ENCODE measurements around the gene LCN10. TPM values are rescaled to one million over a fixed set of nuclear protein-coding genes. Genes with fewer than 3 reads are reported as not detected.

The LCN10 gene
- total RNA-seq, 2 experiments from 2014 or later = 2.6 to 3.2 TPM

DNA sequence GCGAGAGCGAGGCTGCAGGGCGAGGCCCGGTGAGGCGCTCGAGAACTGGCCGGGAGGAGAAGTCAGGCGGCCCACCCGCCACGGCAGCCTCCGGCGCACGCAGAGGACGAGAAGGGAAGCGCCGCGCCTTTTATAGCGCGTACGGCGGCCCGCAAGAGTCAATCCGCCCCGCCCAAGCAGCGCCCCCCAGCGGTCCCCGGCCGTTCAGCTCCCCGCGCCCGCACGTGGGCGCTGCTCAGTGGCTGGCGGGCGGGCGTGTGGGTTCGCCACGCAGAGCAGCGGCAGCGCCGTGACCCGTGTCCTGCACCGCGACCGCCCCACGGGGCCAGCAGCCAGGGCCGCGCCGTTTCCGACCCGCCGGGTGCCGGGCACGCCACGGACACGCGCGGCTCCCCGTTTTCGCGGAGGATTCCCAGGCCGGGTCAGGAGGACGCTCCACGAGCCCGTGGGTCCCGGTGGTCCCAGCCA, 14.6 kb downstream of the LCN10 start:
- CTCF ChIA-PET = interaction anchor here (0.9 to 4.4 kb wide), 8 partner anchors 10 to 180 kb away, joined by 3 to 15 read pairs (median 3); no protein-coding TSS in a partner anchor

DNA sequence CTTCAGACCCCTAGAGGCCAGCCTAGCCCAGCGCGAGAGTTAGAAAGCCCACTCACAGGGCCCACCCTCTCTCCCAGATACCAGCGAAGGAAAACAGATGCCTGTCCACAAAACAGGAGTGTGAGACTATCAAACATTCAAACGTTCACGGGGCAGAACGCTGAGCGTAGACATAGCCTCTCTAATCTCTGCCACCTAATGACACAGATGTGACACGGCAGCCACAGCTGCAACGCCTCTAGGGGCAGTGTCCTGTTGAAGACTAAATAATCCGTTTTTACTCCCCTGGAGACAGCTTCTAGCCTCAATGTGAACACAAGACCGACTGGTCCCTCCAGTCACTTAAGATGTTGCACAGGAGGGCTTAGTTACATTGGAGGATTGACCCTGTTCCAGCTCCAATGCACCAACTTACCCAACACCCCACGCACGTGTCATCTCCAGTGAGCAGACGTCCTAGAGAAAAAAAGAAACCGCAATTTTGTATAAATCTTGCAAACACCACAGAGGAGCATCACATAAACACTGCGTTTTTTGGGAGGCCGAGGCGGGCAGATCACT, 16.0 kb downstream of the LCN10 start:
- no peaks in the 10 kb centered on the region for H3K9me3 Mint-ChIP-seq
- ChIA-PET POLR2A (interaction anchor here (0.5 to 5.6 kb wide), 23 partner anchors 8 to 375 kb away, joined by 3 to 44 read pairs (median 5); no protein-coding TSS in a partner anchor), CTCF (interaction anchor here (0.9 to 4.4 kb wide), 12 partner anchors 8 to 193 kb away, joined by 3 to 15 read pairs (median 3); partner anchors contain the start of gene LCN8)
- peak; percentile 45 for ATAC-seq
- H3K4me1 Mint-ChIP-seq (ENCODE audit: low read depth) = peaks cover 40% of the 10 kb centered on the region
- H3K27me3 Mint-ChIP-seq = no peaks in the 10 kb centered on the region
- H3K27ac Mint-ChIP-seq = peak overlapping the region; percentile 97
- DNase-seq = peak; percentile 70
- TF ChIP-seq, protein P1, sequence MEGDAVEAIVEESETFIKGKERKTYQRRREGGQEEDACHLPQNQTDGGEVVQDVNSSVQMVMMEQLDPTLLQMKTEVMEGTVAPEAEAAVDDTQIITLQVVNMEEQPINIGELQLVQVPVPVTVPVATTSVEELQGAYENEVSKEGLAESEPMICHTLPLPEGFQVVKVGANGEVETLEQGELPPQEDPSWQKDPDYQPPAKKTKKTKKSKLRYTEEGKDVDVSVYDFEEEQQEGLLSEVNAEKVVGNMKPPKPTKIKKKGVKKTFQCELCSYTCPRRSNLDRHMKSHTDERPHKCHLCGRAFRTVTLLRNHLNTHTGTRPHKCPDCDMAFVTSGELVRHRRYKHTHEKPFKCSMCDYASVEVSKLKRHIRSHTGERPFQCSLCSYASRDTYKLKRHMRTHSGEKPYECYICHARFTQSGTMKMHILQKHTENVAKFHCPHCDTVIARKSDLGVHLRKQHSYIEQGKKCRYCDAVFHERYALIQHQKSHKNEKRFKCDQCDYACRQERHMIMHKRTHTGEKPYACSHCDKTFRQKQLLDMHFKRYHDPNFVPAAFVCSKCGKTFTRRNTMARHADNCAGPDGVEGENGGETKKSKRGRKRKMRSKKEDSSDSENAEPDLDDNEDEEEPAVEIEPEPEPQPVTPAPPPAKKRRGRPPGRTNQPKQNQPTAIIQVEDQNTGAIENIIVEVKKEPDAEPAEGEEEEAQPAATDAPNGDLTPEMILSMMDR (IDR thresholded peaks at IDR 0.05) = peak; percentile 63
- peaks cover 40% of the 10 kb centered on the region for H3K36me3 Mint-ChIP-seq (ENCODE audit: low read depth)
- peak overlapping the region; percentile 100 for H3K4me3 Mint-ChIP-seq
- intact Hi-C loops (cut with micrococcal nuclease) = no loop called here

More for the DNA sequence above, 14.6 kb downstream of the LCN10 start:
- TF ChIP-seq, protein P1 (IDR thresholded peaks at IDR 0.05) = peak; percentile 90
- intact Hi-C loops (cut with micrococcal nuclease) = no loop called here
- Mint-ChIP-seq H3K9me3 (no peaks in the 10 kb centered on the region), H3K27me3 (no peaks in the 10 kb centered on the region), H3K4me1 (ENCODE audit: low read depth) (peaks cover 46% of the 10 kb centered on the region), H3K4me3 (peak overlapping the region; percentile 100), H3K27ac (no peak overlapping the region), H3K36me3 (ENCODE audit: low read depth) (peaks cover 39% of the 10 kb centered on the region)
- DNase-seq (peak; percentile 90), ATAC-seq (peak; percentile 77)
- POLR2A ChIA-PET = interaction anchor here (0.5 to 5.6 kb wide), 32 partner anchors 8 to 401 kb away, joined by 3 to 44 read pairs (median 4); partner anchors contain the start of gene LCN6

DNA sequence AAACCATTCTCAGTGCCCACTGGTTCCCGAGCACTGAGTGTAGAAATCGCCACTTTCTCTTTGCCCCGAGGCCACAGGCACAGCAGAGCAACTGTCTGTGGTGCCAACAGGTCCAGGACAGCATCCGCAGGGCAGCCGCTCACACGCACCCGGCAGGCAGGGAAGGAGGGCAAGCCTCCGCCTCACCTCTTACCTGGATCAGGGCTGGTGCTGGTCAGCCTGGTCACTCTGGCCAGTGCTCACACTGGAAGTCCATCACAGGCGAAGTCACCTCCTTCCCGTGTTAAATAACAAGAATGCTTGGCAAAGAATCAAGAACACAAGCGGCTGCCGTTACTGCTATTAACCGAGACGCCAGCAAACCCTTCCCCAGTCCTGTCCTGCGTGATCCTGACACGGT, 16.6 kb downstream of the LCN10 start:
- peak overlapping the region; percentile 97 for H3K27ac Mint-ChIP-seq
- H3K36me3 Mint-ChIP-seq (ENCODE audit: low read depth) = peaks cover 40% of the 10 kb centered on the region
- CTCF ChIA-PET = interaction anchor here (0.9 to 1.5 kb wide), 6 partner anchors 12 to 193 kb away, joined by 3 read pairs; no protein-coding TSS in a partner anchor
- H3K27me3 Mint-ChIP-seq = no peaks in the 10 kb centered on the region
- TF ChIP-seq, protein P1 (IDR thresholded peaks at IDR 0.05) = no peak
- POLR2A ChIA-PET = interaction anchor here (0.6 to 5.6 kb wide), 10 partner anchors 8 to 370 kb away, joined by 3 to 44 read pairs (median 4); no protein-coding TSS in a partner anchor
- intact Hi-C loops (cut with micrococcal nuclease) = no loop called here
- peak overlapping the region; percentile 100 for H3K4me3 Mint-ChIP-seq
- peaks cover 39% of the 10 kb centered on the region for H3K4me1 Mint-ChIP-seq (ENCODE audit: low read depth)
- ATAC-seq = no peak
- no peaks in the 10 kb centered on the region for H3K9me3 Mint-ChIP-seq
- no peak for DNase-seq

DNA sequence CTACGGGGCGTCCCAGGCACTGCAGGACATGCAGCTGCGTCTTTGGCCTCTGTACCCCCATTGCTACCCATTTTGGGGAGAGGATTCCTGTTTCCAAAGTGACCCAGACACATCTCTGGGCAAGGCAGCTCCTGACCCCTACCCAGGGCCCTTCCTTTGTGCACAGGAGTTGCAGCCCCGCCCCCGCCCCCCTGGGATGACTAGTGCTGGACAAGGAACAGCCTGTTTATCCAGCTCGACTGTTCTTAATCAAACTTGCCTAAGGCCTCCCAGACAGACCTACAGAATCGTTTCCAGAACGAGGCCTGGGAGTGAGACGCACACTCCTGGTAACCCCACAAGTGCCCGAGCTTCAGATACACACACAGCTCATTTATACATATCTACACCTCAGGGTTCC, 17.1 kb downstream of the LCN10 start:
- intact Hi-C loops (cut with micrococcal nuclease) = no loop called here
- no peak for ATAC-seq
- no peak for DNase-seq
- H3K9me3 Mint-ChIP-seq = no peaks in the 10 kb centered on the region
- peak overlapping the region; percentile 57 for H3K27ac Mint-ChIP-seq
- ChIA-PET POLR2A (interaction anchor here (0.6 to 5.6 kb wide), 6 partner anchors 9 to 369 kb away, joined by 3 to 44 read pairs (median 3); no protein-coding TSS in a partner anchor), CTCF (interaction anchor here (0.6 to 1.5 kb wide), 3 partner anchors 30 to 841 kb away, joined by 3 read pairs; no protein-coding TSS in a partner anchor)
- peaks cover 40% of the 10 kb centered on the region for H3K4me1 Mint-ChIP-seq (ENCODE audit: low read depth)
- no peaks in the 10 kb centered on the region for H3K27me3 Mint-ChIP-seq
- TF ChIP-seq, protein P1 (IDR thresholded peaks at IDR 0.05) = no peak
- peak overlapping the region; percentile 100 for H3K4me3 Mint-ChIP-seq
- peaks cover 40% of the 10 kb centered on the region for H3K36me3 Mint-ChIP-seq (ENCODE audit: low read depth)

DNA sequence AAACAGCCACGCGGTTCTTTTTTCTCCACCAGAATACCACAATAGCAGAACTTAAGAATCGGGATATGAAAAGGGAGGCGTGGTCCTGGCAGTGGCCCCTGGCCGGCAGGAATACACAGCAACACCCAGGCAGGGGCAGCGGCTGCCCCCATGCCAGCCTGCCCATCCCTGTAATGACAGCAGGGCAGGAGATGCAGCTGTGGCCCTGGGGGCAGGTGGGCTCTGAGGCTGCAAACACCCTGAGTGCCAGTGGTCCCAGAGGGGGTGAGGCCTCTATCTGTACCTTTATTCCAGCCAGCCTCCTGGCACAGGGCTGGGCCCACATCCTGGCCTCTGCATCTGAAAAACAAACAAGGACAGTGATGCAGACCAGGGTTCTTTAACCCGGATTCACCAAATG, 18.0 kb downstream of the LCN10 start:
- Mint-ChIP-seq H3K27me3 (no peaks in the 10 kb centered on the region), H3K36me3 (ENCODE audit: low read depth) (peaks cover 40% of the 10 kb centered on the region), H3K4me1 (ENCODE audit: low read depth) (peaks cover 35% of the 10 kb centered on the region), H3K27ac (no peak overlapping the region), H3K4me3 (no peak overlapping the region), H3K9me3 (no peaks in the 10 kb centered on the region)
- DNase-seq (no peak), ATAC-seq (no peak)
- TF ChIP-seq, protein P1 (IDR thresholded peaks at IDR 0.05) = no peak
- intact Hi-C loops (cut with micrococcal nuclease) = no loop called here
- ChIA-PET POLR2A (interaction anchor here (0.9 to 1.0 kb wide), 2 partner anchors 9 to 11 kb away, joined by 3 to 8 read pairs; no protein-coding TSS in a partner anchor), CTCF (interaction anchor here (0.6 kb wide), 1 partner anchor 840 kb away, joined by 3 read pairs; no protein-coding TSS in a partner anchor)

Measured in activated CD8-positive, alpha-beta T cell treated with anti-CD3 and anti-CD28 coated beads for 36 hours (primary cell).